NCI-H1417 (cell line): ENCODE measurements around the gene NUTM1.
"Not testable (repeated sequence)": the region's sequence is repeated elsewhere in the genome, so short reads cannot be mapped to it uniquely, and the experiment has no call there.

Experiments used
- DNase-seq, 3 experiments: peaks; one replicate each; lab custom pipeline; 2025; lab: John Stamatoyannopoulos, UW

NUTM1 gene

GRCh38 chr15:34365836-34366235 is 22.7 kb downstream of the NUTM1 start:
- DNase-seq: no peak

DNA sequence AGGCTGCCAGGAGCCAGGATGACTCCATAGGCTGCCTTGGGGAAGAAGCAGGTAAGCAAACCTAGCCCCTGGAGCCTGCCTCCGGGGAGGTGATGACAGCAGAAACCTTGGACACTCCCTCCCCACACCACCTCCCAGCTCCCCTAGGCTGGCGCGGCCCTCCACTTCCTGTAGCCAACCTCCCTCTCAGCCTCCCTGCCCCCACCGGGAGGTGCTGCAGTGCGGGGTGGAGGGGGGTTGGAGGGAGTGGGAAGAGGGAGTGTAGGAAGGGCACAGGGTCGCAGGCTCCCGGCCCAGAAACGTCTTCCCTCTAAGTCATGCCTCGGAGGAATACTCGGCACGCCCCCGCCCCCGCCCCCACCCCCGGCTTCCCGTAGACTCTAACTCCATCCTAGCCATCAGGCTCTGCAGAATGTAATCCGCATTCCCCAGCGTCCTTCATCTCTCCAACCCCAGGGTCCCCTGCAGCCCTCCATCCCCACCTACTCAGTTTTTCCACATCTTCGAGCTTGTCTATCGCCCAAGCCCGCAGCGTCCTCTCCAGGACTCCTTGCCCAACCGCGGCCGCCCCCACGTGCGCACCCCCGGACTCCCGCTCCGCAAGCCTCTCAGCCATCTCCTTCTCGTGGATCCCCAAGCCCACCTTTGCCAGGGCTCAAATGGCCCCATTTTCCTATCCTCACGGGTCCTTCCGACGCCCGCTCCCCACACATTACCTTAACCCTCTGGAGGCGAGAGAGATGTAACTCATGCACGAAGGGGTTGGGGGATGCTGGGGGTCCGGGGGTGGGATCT is 23.4 kb downstream of the NUTM1 start:
- DNase-seq: peak; percentile 46 to 90 (median 87)

DNA sequence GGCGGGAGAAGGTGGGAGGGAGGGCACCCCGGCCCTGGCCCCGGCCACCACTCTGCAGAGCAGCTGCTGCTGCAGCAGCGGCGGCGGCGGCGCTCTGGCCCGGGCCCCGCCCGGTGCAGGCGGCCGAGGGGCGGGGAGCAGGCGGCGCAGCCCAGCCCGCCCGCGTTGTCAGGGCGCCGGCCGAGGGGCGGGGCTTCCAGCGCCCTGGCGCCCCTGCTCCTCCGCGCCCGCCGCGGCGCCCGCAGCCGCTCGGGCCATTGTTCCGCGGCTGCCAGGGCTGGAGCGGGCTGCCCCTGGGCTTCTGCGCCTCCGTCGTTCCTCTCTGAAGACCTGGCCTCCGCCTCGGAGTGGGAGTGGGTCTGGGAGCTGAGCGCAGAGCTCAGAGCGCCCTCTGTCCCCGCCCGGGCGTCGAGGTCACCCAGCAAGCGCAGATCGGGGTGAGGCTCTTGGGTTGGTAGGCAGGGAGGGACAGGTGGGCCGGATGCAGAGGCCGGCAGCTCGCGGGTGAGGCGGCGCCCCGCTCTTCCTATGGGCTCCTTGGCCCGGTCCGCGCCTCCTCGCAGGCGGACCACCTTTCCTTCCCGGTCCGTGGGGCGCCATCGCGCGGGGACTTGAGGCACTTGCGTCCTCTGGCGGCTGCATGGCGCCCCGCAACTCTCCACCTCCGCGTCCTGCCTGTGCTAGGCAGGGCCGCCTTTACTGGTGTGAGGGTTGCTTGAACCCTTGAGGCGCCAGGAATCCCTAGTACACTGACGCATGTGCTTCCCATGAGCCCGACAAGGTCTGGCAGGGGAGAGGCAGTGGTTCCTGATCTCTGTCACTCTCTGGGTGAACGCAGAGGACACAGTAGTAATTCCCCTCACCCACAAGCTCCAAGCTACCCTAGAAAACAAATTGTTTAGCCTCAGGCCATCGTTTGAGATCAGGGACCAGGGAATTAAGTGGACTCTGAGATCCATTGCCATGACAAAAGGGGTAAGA is 24.3 kb downstream of the NUTM1 start, which contains the start of gene LPCAT4:
LPCAT4 (minus strand) TSS at position 96 of the 981 bp plus-strand sequence. CDS start 96 bp downstream, outside the sequence.
- DNase-seq: peak; percentile 72 to 99 (median 98)

- DNase-seq: no peak
Observed at GRCh38 chr15:34370129-34370528, 27.0 kb downstream of the NUTM1 start.

DNA sequence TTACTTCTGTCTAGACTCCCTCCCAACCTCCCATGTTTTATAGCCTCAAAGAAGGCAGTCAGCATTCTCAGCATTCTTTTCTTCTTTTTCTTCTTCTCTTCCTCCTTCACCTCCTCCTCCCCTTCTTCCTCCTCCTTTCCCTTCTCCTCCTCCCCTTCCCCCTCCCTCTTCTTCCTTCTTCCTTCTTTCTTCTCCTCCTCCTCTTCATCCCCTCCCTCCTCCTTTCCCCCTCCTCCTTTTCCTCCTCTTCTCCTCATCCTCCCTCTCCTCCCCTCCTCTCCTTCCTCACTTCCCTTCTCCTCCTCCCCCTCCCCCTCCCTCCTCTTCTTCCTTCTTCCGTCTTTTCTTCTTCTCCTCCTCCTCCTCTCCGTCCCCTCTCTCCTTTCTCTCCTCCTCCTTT is 27.5 kb downstream of the NUTM1 start:
- no peak for DNase-seq

GRCh38 chr15:34373951-34374350 is 30.8 kb downstream of the NUTM1 start:
- DNase-seq: no peak

DNA sequence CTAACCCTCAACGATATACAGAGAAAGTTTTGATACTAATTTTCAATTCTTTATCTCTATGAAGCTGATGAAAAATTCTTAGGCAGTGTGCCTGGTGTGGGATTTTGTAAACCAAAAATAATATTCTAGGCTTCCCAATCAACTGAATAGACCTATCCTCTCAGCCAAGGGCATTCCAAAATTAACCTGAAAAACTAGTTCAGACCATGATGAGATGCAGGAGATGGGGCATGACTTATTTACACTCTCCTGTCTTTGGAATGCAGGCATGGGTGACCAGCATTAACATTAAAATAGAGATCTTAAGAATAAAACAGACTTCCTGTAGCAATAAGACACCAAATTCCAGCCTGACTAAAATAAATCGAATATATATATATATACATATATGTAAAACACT is 31.7 kb downstream of the NUTM1 start:
- no peak for DNase-seq

DNA sequence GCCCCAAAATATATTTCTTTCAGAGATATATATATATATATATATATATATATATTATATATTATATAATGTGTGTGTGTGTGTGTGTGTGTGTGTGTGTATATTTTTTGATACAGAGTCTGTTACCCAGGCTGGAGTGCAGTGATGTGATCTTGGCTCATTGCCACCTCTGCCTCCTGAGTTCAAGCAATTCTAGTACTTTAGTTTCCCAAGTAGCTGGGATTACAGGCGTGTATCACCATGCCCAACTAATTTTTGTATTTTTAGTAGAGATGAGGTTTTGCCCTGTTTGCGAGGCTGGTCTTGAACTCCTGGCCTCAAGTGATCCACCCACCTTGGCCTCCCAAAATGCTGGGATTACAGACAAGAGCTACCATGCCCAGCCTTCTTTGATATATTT is 32.4 kb downstream of the NUTM1 start:
- DNase-seq: not testable (repeated sequence)

- DNase-seq: no peak
Observed at GRCh38 chr15:34376856-34377255, 33.7 kb downstream of the NUTM1 start.

DNA sequence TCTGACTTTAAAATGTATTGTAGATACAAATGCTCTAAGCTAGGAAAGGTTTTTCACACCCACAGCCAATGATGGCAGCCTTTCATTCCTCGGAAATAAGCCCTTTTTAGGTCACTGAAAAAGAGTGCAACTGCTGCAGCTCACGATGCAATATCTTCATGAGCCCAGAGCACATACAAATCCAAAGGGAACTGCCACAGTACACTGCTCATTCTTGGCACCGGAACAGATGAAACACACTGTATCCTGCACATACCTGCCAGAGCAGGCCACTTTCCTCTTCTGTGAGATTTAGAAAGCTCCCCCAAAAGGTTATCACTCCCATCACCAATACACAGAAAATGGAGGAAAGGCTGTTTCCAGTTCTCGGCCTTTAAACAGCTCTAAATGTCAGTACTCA is 37.4 kb downstream of the NUTM1 start:
- not testable (repeated sequence) for DNase-seq

DNA sequence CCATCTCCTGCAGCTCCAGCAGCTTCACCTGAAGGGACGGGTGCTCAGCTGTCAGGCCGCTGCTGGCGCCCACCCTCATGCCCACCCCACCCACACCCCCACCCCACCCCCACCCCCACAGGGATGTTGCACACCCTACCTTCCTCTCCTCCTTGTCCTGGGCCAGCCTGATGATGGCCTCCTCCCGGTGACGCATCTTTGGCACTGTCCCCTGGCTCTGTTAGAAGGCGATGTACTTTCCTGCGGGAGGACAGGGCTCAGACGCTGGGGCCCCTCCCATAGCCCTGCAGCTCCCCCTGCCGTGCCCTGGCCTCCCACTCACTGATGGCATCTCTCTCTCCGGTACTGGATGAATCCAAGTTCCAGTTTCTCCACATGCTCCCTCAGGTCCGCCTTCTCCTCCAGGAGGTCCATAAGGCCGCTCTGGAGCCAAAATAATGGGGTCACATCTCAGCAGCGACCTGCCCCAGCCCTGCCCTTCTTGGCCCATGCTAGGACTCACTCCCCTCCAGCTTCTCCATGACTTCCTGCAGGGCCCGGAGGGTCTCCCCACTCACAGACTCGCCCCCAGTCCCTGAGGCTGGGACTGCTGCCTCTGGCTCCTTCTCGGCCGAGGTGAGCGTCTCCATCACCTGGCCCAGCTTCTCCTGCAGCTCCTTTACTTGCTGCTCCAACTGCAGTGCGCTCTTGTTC is 38.9 kb downstream of the NUTM1 start:
- not testable (repeated sequence) for DNase-seq

DNA sequence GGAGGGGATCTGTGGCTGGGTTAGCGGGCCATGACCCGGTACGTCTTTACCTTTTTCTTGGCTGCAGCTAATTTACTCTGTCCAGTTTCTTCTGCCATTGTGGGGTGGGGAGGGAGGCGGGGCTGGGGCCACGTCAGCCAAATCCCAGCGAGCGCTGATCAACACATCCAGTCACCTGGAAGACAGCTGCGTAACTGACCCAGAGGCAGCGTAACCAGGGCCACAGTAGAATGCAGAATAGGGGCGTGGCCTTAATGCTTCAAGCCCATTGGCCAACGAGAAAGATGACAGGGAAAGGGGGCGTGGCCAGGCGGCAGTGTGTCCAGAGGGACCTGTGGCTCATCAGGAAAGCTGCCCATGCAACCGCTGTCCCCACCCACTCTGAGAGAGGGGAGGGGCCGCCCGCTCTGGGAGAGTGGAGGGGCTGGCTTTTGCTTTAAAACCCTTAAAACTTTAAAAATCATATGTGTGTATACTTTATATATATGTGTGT is 46.5 kb downstream of the NUTM1 start:
- DNase-seq: not testable (repeated sequence)

- not testable (repeated sequence) for DNase-seq
Observed at GRCh38 chr15:34392981-34393380, 49.9 kb downstream of the NUTM1 start.

DNA sequence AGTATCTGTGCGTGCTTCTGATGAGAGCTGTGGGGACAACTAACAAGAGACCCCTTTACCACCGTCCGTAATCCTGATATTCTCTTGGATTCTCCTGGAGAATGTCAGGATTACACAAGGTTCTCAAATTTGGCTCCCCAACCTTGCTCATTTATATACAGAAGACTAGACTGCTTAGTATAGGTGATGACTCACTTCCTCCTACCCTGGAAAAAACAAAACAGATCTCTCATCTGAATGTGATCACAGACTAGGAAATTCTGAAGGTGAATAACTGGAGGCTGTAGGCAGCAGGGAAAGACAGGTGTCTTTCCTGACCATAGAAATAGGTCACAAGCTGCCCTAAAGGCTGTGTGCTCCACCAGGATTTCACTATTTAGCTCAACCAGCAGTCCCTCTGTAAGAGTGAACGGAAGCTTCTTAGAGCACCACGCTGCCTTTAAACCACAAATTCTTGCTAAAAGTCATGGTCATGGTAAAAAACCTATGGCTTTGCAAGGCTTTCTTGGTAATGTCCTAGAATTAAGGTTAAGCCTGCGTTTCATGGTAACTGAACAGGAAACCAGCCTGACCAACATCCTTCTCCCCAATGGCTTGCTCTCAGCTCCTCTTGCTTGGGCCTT is 54.6 kb downstream of the NUTM1 start:
- DNase-seq: not testable (repeated sequence)

DNA sequence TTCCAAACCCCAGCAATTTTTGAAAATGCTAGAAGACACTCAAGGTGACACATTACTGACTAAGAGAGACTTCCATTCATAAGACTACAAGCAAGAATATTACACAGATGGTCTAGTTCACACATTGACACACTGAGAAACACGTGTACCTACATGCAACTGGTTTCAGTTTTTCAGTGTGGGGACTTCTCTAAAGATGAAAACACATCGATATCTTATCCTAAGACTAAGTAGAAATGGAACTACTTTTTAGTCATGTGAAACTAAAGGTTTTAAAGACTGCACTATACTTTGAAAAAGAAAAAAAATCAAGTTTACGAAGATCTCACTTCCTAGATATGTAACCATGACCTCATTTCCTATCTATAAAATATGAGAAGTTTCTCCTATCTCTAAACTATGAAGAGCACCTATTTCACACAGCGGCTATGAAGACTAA is 60.1 kb downstream of the NUTM1 start:
- DNase-seq: not testable (repeated sequence)

DNA sequence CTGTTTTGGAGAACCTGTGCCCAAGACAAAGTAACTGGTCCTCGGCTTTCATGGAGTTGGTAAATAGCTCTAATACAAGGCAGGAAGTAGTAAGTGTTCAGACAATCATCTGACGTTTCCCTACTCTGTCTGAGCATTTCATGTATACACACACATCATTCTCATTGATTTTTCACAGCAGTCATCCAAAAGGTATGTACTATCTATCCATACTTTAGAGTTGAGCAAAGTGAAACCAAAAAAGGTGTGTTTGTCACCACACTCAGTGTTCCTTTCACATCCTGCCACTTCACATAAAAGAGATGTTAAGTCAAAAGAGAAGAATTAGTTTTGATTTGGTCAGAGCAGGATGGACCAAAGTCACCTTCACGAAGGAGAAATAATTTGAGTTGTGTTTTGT is 60.8 kb downstream of the NUTM1 start:
- DNase-seq: not testable (repeated sequence)
